GM23338 (cell line): ENCODE measurements around the gene ADIPOR2. TPM values are rescaled to one million over a fixed set of nuclear protein-coding genes. Genes with fewer than 3 reads are reported as not detected.

Experiments
- ATAC-seq: fragments of 200-7000 bp; cut with Tn5 transposase; 3 replicates; pipeline ENCODE4 v1.9.1; 2020
- DNase-seq: peaks from one replicate; pipeline ENCODE4 v3.0.0-alpha.2; 2015; ENCODE audit warnings: low spot score
- H2AFZ ChIP-seq: fragments of 200-600 bp; sonication (generic); 2 replicates; pipeline ENCODE4 v1.8.0; 2016; ENCODE audit warnings: antibody characterized with exemption, mild to moderate bottlenecking, moderate library complexity
- H3F3A ChIP-seq: fragments of 200-600 bp; sonication (generic); replicated peaks from 2 replicates; pipeline ENCODE4 v1.8.0; 2017; ENCODE audit warnings: antibody characterized with exemption, mixed run types, low read depth
- H3K27ac ChIP-seq: fragments of 200-600 bp; sonication (generic); 2 replicates; pipeline ENCODE4 v1.6.1; 2016; ENCODE audit warnings: low read depth
- H3K27me3 ChIP-seq: fragments of 200-600 bp; sonication (generic); 2 replicates; pipeline ENCODE4 v1.8.0; 2016; ENCODE audit warnings: mild to moderate bottlenecking, mixed run types, moderate library complexity; ENCODE audit not compliant: insufficient read depth
- H3K36me3 ChIP-seq: fragments of 200-600 bp; sonication (generic); 2 replicates; pipeline ENCODE4 v1.8.0; 2016; ENCODE audit warnings: mild to moderate bottlenecking; ENCODE audit not compliant: insufficient read depth
- H3K4me1 ChIP-seq: fragments of 200-600 bp; sonication (generic); 2 replicates; pipeline ENCODE4 v1.8.0; 2016; ENCODE audit warnings: mild to moderate bottlenecking, moderate library complexity; ENCODE audit not compliant: insufficient read depth
- H3K4me2 ChIP-seq: fragments of 200-600 bp; sonication (generic); 2 replicates; pipeline ENCODE4 v1.7.1; 2017; ENCODE audit warnings: mixed run types
- H3K4me3 ChIP-seq: fragments of 200-600 bp; sonication (generic); 2 replicates; pipeline ENCODE4 v1.6.1; 2016; ENCODE audit warnings: mixed run types
- H3K79me2 ChIP-seq: fragments of 200-600 bp; sonication (generic); replicated peaks from 2 replicates; pipeline ENCODE4 v1.8.0; 2017; ENCODE audit warnings: mild to moderate bottlenecking; ENCODE audit not compliant: insufficient read depth
- H3K9me2 ChIP-seq: fragments of 200-600 bp; sonication (generic); 2 replicates; pipeline ENCODE4 v1.8.0; 2017; ENCODE audit not compliant: insufficient read depth
- H4K20me1 ChIP-seq: fragments of 200-600 bp; sonication (generic); replicated peaks from 2 replicates; pipeline ENCODE4 v1.8.0; 2017; ENCODE audit warnings: mild to moderate bottlenecking; ENCODE audit not compliant: insufficient read depth
- H3K27ac Mint-ChIP-seq: 2 replicates; pipeline ENCODE4 v1.8.0; 2020; ENCODE audit warnings: inconsistent platforms, mild to moderate bottlenecking, moderate library complexity, mixed read lengths
- H3K27me3 Mint-ChIP-seq: 3 replicates; pipeline ENCODE4 v1.8.0; 2022; ENCODE audit warnings: low read depth, mild to moderate bottlenecking, moderate library complexity, mixed read lengths, inconsistent platforms; ENCODE audit not compliant: insufficient read depth, poor library complexity
- H3K36me3 Mint-ChIP-seq: 3 replicates; pipeline ENCODE4 v1.8.0; 2021; ENCODE audit warnings: low read depth, mild to moderate bottlenecking, inconsistent platforms, moderate library complexity, mixed read lengths
- H3K4me1 Mint-ChIP-seq: 3 replicates; pipeline ENCODE4 v1.8.0; 2020; ENCODE audit warnings: mild to moderate bottlenecking, inconsistent platforms, mixed read lengths
- H3K4me3 Mint-ChIP-seq: 3 replicates; pipeline ENCODE4 v1.8.0; 2021; ENCODE audit warnings: moderate library complexity, mild to moderate bottlenecking, inconsistent platforms, mixed read lengths
- H3K9me3 Mint-ChIP-seq: 3 replicates; pipeline ENCODE4 v1.8.0; 2020; ENCODE audit warnings: moderate library complexity, mild to moderate bottlenecking, inconsistent platforms, mixed read lengths
- CREB1 ChIP-seq: fragments of 250-450 bp; sonication (Bioruptor Pico); IDR thresholded peaks from 2 replicates; pipeline ENCODE4 v1.5.0; 2020; ENCODE audit warnings: low read depth, mild to moderate bottlenecking, moderate library complexity
- ETS1 ChIP-seq: IDR thresholded peaks from 2 replicates; pipeline ENCODE4 v1.6.1; 2016; ENCODE audit warnings: antibody characterized with exemption
- POLR2AphosphoS5 ChIP-seq: IDR thresholded peaks from 2 replicates; pipeline ENCODE4 v1.6.1; 2016; ENCODE audit warnings: antibody characterized with exemption, low read depth
- REST ChIP-seq: IDR thresholded peaks from one replicate; pipeline ENCODE4 v1.6.1; 2018; ENCODE audit warnings: antibody characterized with exemption; ENCODE audit not compliant: unreplicated experiment
- STAT1 ChIP-seq: IDR thresholded peaks from one replicate; pipeline ENCODE4 v1.6.1; 2016; ENCODE audit warnings: antibody characterized with exemption; ENCODE audit not compliant: unreplicated experiment
- ZNF114 ChIP-seq: fragments of 250-450 bp; sonication (Bioruptor Pico); IDR thresholded peaks from 2 replicates; pipeline ENCODE4 v1.5.0; 2020; ENCODE audit warnings: mild to moderate bottlenecking, moderate library complexity
- ZNF331 ChIP-seq: fragments of 250-450 bp; sonication (Bioruptor Pico); IDR thresholded peaks from 2 replicates; pipeline ENCODE4 v1.5.0; 2020; ENCODE audit warnings: low read depth, mild to moderate bottlenecking, moderate library complexity
- polyA plus RNA-seq: library from polyadenylated mRNA; unstranded; fragments of >200 nt; fragmentation: Nextera tagmentation; extraction: Ambion mirVana; gene quantifications from 2 replicates; pipeline ENCODE4 v1.2.1, GENCODE V29; 2016
- total RNA-seq: library from RNA; depleted of rRNA; stranded (reverse); fragments of >200 nt; shearing (Covaris generic); gene quantifications from 2 replicates; pipeline ENCODE4 v1.2.3, GENCODE V29; 2014

ADIPOR2 gene
- total and polyA plus RNA-seq, 2 experiments from 2014 or later = 11.7 to 36.2 TPM

- TF ChIP-seq ETS1 (no peak), POLR2AphosphoS5 (no peak), REST (no peak), STAT1 (no peak)
Observed at GRCh38 chr12:1801303-1801975, 110.6 kb downstream of the ADIPOR2 start (continued).

GRCh38 chr12:1803736-1804135 lies 112.9 kb downstream of the ADIPOR2 start:
- H3K36me3 Mint-ChIP-seq = no peaks in the 10 kb centered on the region; the same call in 2 of the 3 replicates

GRCh38 chr12:1804545-1805332 lies 113.9 kb downstream of the ADIPOR2 start:
- no peaks in the 10 kb centered on the region for H3K9me2 ChIP-seq
- TF ChIP-seq ZNF331 (no peak), ETS1 (peak; percentile 86)

More at GRCh38 chr12:1803736-1804135, 112.9 kb downstream of the ADIPOR2 start:
- no peak for TF ChIP-seq ZNF114 (CRISPR knock-in tag)
- TF ChIP-seq CREB1 (CRISPR knock-in tag) = no peak
- no peaks in the 10 kb centered on the region for H3K79me2 ChIP-seq
- H3K27ac ChIP-seq = no peak overlapping the region
- no peaks in the 10 kb centered on the region for H3K9me3 Mint-ChIP-seq
- no peaks in the 10 kb centered on the region for H3K9me2 ChIP-seq
- H3K4me3 Mint-ChIP-seq = no peak overlapping the region
- H3K27me3 ChIP-seq = no peaks in the 10 kb centered on the region
- no peak for DNase-seq
- H2AFZ ChIP-seq = no peak overlapping the region
- no peaks in the 10 kb centered on the region for H3F3A ChIP-seq
- no peaks in the 10 kb centered on the region; the same call in 2 of the 3 replicates for H3K4me1 Mint-ChIP-seq
- no peak overlapping the region for H3K27ac Mint-ChIP-seq
- no peak overlapping the region for H3K4me2 ChIP-seq
- no peak overlapping the region for H3K4me3 ChIP-seq
- no peaks in the 10 kb centered on the region for H4K20me1 ChIP-seq
- no peaks in the 10 kb centered on the region for H3K4me1 ChIP-seq
- H3K27me3 Mint-ChIP-seq = peaks cover 4% of the 10 kb centered on the region
- ATAC-seq = no peak
- H3K36me3 ChIP-seq = no peaks in the 10 kb centered on the region

More at GRCh38 chr12:1804545-1805332, 113.9 kb downstream of the ADIPOR2 start:
- Mint-ChIP-seq H3K4me3 (no peak overlapping the region), H3K36me3 (no peaks in the 10 kb centered on the region), H3K9me3 (no peaks in the 10 kb centered on the region), H3K27me3 (peaks cover 4% of the 10 kb centered on the region), H3K4me1 (no peaks in the 10 kb centered on the region; the same call in 2 of the 3 replicates), H3K27ac (no peak overlapping the region)
- no peak overlapping the region for H3K4me2 ChIP-seq
- no peaks in the 10 kb centered on the region for H3K36me3 ChIP-seq
- ATAC-seq (peak; percentile 84), DNase-seq (peak; percentile 95)
- H3K4me3 ChIP-seq = no peak overlapping the region
- peak overlapping the region; percentile 38; the same call in 1 of the 2 replicates for H2AFZ ChIP-seq
- H3K79me2 ChIP-seq = no peaks in the 10 kb centered on the region
- no peaks in the 10 kb centered on the region for H3K27me3 ChIP-seq
- no peaks in the 10 kb centered on the region for H4K20me1 ChIP-seq
- H3K27ac ChIP-seq = no peak overlapping the region
- H3F3A ChIP-seq = no peaks in the 10 kb centered on the region
- no peaks in the 10 kb centered on the region for H3K4me1 ChIP-seq
